ENCODE data around the gene SRPK3.
A peak's percentile ranks its signal among the peaks of the same experiment; 100 is the strongest.

SRPK3 gene

GRCh38 chrX:153770601-153771414, 10.0 kb upstream of the SRPK3 start:
- DNase-seq (ENCODE audit: low spot score), result no peak

GRCh38 chrX:153771415-153772315, 9.2 kb upstream of the SRPK3 start:
- no peak for DNase-seq (ENCODE audit: low spot score)

GRCh38 chrX:153772316-153773217, 8.3 kb upstream of the SRPK3 start:
- DNase-seq (ENCODE audit: low spot score), result no peak

GRCh38 chrX:153773218-153773611, 7.6 kb upstream of the SRPK3 start:
- DNase-seq (ENCODE audit: low spot score), result no peak

- no peak for DNase-seq (ENCODE audit: low spot score)
These were observed 6.9 kb upstream of the SRPK3 start for GRCh38 chrX:153773741-153774575.

GRCh38 chrX:153774576-153775292, 6.1 kb upstream of the SRPK3 start:
- DNase-seq (ENCODE audit: low spot score), result no peak

GRCh38 chrX:153775293-153776119, 5.3 kb upstream of the SRPK3 start:
- DNase-seq (ENCODE audit: low spot score), result no peak

GRCh38 chrX:153776120-153776599, 4.7 kb upstream of the SRPK3 start:
- no peak for DNase-seq (ENCODE audit: low spot score)

- DNase-seq (ENCODE audit: low spot score), result no peak
These were observed 4.2 kb upstream of the SRPK3 start for GRCh38 chrX:153776611-153777045.

GRCh38 chrX:153777261-153778090, 3.4 kb upstream of the SRPK3 start:
- no peak for DNase-seq (ENCODE audit: low spot score)

GRCh38 chrX:153778181-153778580, 2.7 kb upstream of the SRPK3 start:
- no peak for DNase-seq (ENCODE audit: low spot score)

GRCh38 chrX:153778684-153779101, 2.1 kb upstream of the SRPK3 start:
- DNase-seq (ENCODE audit: low spot score), result no peak

- no peak for DNase-seq (ENCODE audit: low spot score)
These were observed 757 bp upstream of the SRPK3 start for GRCh38 chrX:153779891-153780677.

GRCh38 chrX:153781428-153782047, 697 bp downstream of the SRPK3 start:
- DNase-seq (ENCODE audit: low spot score), result peak; percentile 64

GRCh38 chrX:153782313-153782712, 1.5 kb downstream of the SRPK3 start:
- no peak for DNase-seq (ENCODE audit: low spot score)

- DNase-seq (ENCODE audit: low spot score), result no peak
These were observed 2.0 kb downstream of the SRPK3 start for GRCh38 chrX:153782871-153783270.

GRCh38 chrX:153783378-153784013, 2.7 kb downstream of the SRPK3 start:
- DNase-seq (ENCODE audit: low spot score), result no peak
